H1 (cell line): ENCODE data around the gene ZNF681. TPM values are rescaled to one million over a fixed set of nuclear protein-coding genes. Genes with fewer than 3 reads are reported as not detected.

Source experiments
- TCF12 ChIP-seq: IDR thresholded peaks from 2 replicates; pipeline ENCODE4 v1.6.1; 2011; ENCODE audit warnings: low read depth, mild to moderate bottlenecking, low read length
- polyA plus RNA-seq, 7 experiments: library from polyadenylated mRNA; depleted of rRNA in 3 of 7; stranded (reverse) in 5 of 7; unstranded in 2 of 7; fragments of >200 nt in 5 of 7; fragments of 200-250 nt in 2 of 7; gene quantifications; 1 replicate in 5 of 7; 2 replicates in 1 of 7; 4 replicates in 1 of 7; pipeline versions ENCODE4 v1.2.1 to v1.2.3, GENCODE V29; 2011 to 2013; ENCODE audit warnings: missing spikeins in 2 of 7, mixed read lengths in 2 of 7
- total RNA-seq: library from RNA; stranded (reverse); fragmentation: NEBNext Ultra II Directional; extraction: Animal tissue kit (Norgen Biotek cat#: 25700); gene quantifications from 2 replicates; pipeline ENCODE4 v1.2.1, GENCODE V29; 2021
- TF ChIP-seq, protein P1 (sequence below): fragments of 300-600 bp; sonication (generic); IDR thresholded peaks from 2 replicates; pipeline ENCODE4 v1.7.1; 2012; ENCODE audit warnings: low read length, moderate library complexity, mild to moderate bottlenecking, inconsistent platforms; ENCODE audit not compliant: insufficient replicate concordance

Gene ZNF681
- total and polyA plus RNA-seq, 2 of the 8 experiments (the other 6 are each of a cell fraction or from before 2014, with no cell fraction given), result 1.1 to 6.8 TPM

DNA sequence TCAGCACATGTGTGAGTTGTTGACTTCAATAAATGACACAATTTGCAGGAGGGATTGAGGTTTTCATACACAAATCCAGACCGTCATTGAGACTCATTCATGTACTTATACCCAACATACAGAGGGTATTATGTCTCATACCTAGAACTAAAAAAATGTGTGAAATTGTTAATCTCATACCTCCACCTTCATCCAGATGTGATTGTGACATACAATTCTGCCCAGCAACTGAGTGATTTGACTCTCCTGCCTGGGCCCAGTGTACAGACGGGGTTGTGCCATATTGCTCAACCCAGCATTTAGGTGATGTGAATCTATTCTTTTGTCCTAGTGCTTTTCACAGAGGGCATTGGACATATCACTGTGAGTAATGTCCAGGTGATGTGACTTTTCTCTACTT, 12.6 kb upstream of the ZNF681 start (continued):
- TF ChIP-seq, protein P1, sequence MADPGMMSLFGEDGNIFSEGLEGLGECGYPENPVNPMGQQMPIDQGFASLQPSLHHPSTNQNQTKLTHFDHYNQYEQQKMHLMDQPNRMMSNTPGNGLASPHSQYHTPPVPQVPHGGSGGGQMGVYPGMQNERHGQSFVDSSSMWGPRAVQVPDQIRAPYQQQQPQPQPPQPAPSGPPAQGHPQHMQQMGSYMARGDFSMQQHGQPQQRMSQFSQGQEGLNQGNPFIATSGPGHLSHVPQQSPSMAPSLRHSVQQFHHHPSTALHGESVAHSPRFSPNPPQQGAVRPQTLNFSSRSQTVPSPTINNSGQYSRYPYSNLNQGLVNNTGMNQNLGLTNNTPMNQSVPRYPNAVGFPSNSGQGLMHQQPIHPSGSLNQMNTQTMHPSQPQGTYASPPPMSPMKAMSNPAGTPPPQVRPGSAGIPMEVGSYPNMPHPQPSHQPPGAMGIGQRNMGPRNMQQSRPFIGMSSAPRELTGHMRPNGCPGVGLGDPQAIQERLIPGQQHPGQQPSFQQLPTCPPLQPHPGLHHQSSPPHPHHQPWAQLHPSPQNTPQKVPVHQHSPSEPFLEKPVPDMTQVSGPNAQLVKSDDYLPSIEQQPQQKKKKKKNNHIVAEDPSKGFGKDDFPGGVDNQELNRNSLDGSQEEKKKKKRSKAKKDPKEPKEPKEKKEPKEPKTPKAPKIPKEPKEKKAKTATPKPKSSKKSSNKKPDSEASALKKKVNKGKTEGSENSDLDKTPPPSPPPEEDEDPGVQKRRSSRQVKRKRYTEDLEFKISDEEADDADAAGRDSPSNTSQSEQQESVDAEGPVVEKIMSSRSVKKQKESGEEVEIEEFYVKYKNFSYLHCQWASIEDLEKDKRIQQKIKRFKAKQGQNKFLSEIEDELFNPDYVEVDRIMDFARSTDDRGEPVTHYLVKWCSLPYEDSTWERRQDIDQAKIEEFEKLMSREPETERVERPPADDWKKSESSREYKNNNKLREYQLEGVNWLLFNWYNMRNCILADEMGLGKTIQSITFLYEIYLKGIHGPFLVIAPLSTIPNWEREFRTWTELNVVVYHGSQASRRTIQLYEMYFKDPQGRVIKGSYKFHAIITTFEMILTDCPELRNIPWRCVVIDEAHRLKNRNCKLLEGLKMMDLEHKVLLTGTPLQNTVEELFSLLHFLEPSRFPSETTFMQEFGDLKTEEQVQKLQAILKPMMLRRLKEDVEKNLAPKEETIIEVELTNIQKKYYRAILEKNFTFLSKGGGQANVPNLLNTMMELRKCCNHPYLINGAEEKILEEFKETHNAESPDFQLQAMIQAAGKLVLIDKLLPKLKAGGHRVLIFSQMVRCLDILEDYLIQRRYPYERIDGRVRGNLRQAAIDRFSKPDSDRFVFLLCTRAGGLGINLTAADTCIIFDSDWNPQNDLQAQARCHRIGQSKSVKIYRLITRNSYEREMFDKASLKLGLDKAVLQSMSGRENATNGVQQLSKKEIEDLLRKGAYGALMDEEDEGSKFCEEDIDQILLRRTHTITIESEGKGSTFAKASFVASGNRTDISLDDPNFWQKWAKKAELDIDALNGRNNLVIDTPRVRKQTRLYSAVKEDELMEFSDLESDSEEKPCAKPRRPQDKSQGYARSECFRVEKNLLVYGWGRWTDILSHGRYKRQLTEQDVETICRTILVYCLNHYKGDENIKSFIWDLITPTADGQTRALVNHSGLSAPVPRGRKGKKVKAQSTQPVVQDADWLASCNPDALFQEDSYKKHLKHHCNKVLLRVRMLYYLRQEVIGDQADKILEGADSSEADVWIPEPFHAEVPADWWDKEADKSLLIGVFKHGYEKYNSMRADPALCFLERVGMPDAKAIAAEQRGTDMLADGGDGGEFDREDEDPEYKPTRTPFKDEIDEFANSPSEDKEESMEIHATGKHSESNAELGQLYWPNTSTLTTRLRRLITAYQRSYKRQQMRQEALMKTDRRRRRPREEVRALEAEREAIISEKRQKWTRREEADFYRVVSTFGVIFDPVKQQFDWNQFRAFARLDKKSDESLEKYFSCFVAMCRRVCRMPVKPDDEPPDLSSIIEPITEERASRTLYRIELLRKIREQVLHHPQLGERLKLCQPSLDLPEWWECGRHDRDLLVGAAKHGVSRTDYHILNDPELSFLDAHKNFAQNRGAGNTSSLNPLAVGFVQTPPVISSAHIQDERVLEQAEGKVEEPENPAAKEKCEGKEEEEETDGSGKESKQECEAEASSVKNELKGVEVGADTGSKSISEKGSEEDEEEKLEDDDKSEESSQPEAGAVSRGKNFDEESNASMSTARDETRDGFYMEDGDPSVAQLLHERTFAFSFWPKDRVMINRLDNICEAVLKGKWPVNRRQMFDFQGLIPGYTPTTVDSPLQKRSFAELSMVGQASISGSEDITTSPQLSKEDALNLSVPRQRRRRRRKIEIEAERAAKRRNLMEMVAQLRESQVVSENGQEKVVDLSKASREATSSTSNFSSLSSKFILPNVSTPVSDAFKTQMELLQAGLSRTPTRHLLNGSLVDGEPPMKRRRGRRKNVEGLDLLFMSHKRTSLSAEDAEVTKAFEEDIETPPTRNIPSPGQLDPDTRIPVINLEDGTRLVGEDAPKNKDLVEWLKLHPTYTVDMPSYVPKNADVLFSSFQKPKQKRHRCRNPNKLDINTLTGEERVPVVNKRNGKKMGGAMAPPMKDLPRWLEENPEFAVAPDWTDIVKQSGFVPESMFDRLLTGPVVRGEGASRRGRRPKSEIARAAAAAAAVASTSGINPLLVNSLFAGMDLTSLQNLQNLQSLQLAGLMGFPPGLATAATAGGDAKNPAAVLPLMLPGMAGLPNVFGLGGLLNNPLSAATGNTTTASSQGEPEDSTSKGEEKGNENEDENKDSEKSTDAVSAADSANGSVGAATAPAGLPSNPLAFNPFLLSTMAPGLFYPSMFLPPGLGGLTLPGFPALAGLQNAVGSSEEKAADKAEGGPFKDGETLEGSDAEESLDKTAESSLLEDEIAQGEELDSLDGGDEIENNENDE, result no peak
- TF ChIP-seq TCF12, result no peak
